AG04449 (cell line): Measurements from ENCODE around the gene PTPN1.

Experiments
- CTCF ChIA-PET: fragments of 350-600 bp; formaldehyde crosslinking; extraction: SDS; loops from one replicate; lab custom pipeline; 2021; ENCODE audit warnings: antibody characterized with exemption; lab: Yijun Ruan, JAX
- POLR2A ChIA-PET: fragments of 400-600, 350-600 bp; formaldehyde crosslinking; extraction: SDS; loops from one replicate; lab custom pipeline; 2020; ENCODE audit warnings: antibody characterized with exemption, inconsistent platforms; lab: Yijun Ruan, JAX
- DNase-seq: peaks from one replicate; pipeline ENCODE4 v3.0.0-alpha.2; 2010; ENCODE audit warnings: low read depth, low spot score
- H3K4me3 ChIP-seq: 2 replicates; pipeline ENCODE4 v1.5.1; 2011; ENCODE audit warnings: low read depth, mild to moderate bottlenecking, control low read depth, low read length
- TF ChIP-seq, protein P1 (sequence below): IDR thresholded peaks from one replicate; pipeline ENCODE4 v1.5.1; 2011; ENCODE audit warnings: mild to moderate bottlenecking, moderate library complexity, low read length, control low read depth, inconsistent platforms; ENCODE audit not compliant: insufficient read depth; ENCODE audit errors: missing control alignments

The PTPN1 gene

GRCh38 chr20:50559856-50560638 lies 49.9 kb downstream of the PTPN1 start:
- no peak overlapping the region for H3K4me3 ChIP-seq
- TF ChIP-seq, protein P1, sequence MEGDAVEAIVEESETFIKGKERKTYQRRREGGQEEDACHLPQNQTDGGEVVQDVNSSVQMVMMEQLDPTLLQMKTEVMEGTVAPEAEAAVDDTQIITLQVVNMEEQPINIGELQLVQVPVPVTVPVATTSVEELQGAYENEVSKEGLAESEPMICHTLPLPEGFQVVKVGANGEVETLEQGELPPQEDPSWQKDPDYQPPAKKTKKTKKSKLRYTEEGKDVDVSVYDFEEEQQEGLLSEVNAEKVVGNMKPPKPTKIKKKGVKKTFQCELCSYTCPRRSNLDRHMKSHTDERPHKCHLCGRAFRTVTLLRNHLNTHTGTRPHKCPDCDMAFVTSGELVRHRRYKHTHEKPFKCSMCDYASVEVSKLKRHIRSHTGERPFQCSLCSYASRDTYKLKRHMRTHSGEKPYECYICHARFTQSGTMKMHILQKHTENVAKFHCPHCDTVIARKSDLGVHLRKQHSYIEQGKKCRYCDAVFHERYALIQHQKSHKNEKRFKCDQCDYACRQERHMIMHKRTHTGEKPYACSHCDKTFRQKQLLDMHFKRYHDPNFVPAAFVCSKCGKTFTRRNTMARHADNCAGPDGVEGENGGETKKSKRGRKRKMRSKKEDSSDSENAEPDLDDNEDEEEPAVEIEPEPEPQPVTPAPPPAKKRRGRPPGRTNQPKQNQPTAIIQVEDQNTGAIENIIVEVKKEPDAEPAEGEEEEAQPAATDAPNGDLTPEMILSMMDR, result no peak
- CTCF ChIA-PET, result interaction anchor here (10.4 kb wide), 1 partner anchor 16 kb away, joined by 88 read pairs; no protein-coding TSS in a partner anchor
- POLR2A ChIA-PET, result no interaction called here
- DNase-seq, result no peak

DNA sequence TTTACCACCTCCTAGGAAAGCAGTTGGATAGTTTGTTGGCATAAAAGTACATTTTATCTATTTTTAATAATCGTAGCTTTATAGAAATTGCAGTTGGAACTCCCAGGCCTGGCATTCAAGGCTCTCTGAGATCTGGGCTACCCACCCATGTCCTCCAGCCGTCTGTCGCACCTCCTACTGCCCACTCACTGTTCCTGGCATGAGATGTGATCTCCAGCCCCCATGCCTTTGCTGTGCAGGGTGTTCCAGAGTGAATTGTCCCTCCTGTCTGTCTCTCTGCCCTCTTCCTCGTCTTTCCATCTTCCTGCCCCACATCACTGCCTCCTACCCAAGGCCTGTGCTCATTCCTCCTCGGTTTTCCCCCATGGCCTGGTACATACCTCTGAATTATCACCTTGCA lies 50.7 kb downstream of the PTPN1 start:
- no peak overlapping the region for H3K4me3 ChIP-seq
- DNase-seq, result no peak
- ChIA-PET CTCF (interaction anchor here (0.9 to 10.4 kb wide), 7 partner anchors 9 to 98 kb away, joined by 3 to 88 read pairs (median 4); no protein-coding TSS in a partner anchor), POLR2A (interaction anchor here (1.1 kb wide), 1 partner anchor 51 kb away, joined by 3 read pairs; the partner anchor contains the start of gene PTPN1)
- TF ChIP-seq, protein P1, result no peak

GRCh38 chr20:50561379-50562078 lies 51.3 kb downstream of the PTPN1 start:
- CTCF ChIA-PET, result interaction anchor here (0.7 to 10.4 kb wide), 9 partner anchors 9 to 99 kb away, joined by 3 to 88 read pairs (median 3); no protein-coding TSS in a partner anchor
- TF ChIP-seq, protein P1, result no peak
- peak; percentile 87 for DNase-seq
- POLR2A ChIA-PET, result interaction anchor here (0.6 to 1.1 kb wide), 2 partner anchors 52 to 388 kb away, joined by 3 read pairs; partner anchors contain the start of gene PTPN1
- H3K4me3 ChIP-seq, result no peak overlapping the region; the same call in 1 of the 2 replicates

GRCh38 chr20:50562262-50562701 lies 52.1 kb downstream of the PTPN1 start:
- H3K4me3 ChIP-seq, result no peak overlapping the region
- ChIA-PET CTCF (interaction anchor here (1.2 to 10.4 kb wide), 4 partner anchors 8 to 48 kb away, joined by 3 to 88 read pairs (median 10); no protein-coding TSS in a partner anchor), POLR2A (no interaction called here)
- DNase-seq, result no peak
- TF ChIP-seq, protein P1, result no peak

DNA sequence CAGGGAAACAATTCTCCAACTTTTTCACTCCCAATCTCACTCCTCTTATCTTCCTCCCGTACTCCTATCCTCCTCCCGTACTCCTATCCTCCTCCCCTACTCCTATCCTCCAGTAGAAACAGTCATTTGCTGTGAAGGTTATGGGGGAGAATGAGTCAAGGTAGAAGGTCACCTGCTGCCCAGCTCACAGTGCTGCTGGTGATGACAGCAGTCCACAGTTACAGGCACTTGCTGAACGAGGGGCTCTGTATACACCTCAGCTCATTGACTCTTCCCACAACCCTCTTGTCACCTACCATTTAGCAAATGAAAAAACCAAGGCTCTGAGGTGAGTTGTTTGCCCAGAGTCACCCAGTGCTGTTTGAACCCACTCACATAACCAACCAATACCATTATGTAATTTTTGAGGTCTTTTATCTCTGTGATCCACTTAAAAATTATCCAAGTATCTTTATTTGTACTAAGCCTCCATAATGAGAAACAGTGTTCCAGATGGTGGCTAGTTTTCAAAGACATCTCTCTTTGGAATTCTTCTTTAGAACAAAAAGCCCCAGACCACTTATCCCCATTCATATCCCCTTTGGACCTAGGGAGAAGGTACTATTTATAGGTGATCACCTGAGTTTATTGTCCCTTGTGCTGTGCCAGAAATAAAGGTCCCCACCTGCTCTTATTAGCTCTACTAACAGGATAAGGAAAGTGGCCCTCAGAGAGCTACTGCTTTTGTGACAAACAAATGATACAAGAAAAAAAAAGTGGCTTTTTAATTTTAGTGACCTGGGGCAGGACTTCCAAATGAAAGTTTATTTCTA lies 53.2 kb downstream of the PTPN1 start:
- no peak overlapping the region for H3K4me3 ChIP-seq
- POLR2A ChIA-PET, result no interaction called here
- no peak for DNase-seq
- CTCF ChIA-PET, result interaction anchor here (1.3 to 10.4 kb wide), 3 partner anchors 12 to 83 kb away, joined by 3 to 88 read pairs (median 16); no protein-coding TSS in a partner anchor
- TF ChIP-seq, protein P1, result no peak
